D721Med (cell line): ENCODE results near the gene CUX1.

Experiments used
- DNase-seq: peaks from one replicate; pipeline ENCODE4 v3.0.0; 2011; ENCODE audit warnings: low spot score; ENCODE audit not compliant: insufficient read length
- FAIRE-seq: peaks from 2 replicates; lab custom pipeline; 2011; peaks lifted over from hg19 to GRCh38; lab: Jason Lieb, UNC
- TF ChIP-seq, protein P1 (sequence below): IDR thresholded peaks from 2 replicates; pipeline ENCODE4 v1.5.1; 2012; ENCODE audit warnings: mild to moderate bottlenecking, control low read depth; ENCODE audit not compliant: insufficient read depth; ENCODE audit errors: missing control alignments

Gene CUX1

GRCh38 chr7:101977249-101977648 lies 159.8 kb downstream of the CUX1 start:
- FAIRE-seq (no peak), DNase-seq (no peak)
- TF ChIP-seq, protein P1, sequence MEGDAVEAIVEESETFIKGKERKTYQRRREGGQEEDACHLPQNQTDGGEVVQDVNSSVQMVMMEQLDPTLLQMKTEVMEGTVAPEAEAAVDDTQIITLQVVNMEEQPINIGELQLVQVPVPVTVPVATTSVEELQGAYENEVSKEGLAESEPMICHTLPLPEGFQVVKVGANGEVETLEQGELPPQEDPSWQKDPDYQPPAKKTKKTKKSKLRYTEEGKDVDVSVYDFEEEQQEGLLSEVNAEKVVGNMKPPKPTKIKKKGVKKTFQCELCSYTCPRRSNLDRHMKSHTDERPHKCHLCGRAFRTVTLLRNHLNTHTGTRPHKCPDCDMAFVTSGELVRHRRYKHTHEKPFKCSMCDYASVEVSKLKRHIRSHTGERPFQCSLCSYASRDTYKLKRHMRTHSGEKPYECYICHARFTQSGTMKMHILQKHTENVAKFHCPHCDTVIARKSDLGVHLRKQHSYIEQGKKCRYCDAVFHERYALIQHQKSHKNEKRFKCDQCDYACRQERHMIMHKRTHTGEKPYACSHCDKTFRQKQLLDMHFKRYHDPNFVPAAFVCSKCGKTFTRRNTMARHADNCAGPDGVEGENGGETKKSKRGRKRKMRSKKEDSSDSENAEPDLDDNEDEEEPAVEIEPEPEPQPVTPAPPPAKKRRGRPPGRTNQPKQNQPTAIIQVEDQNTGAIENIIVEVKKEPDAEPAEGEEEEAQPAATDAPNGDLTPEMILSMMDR, result no peak

- no peak for FAIRE-seq
- TF ChIP-seq, protein P1, result no peak
- DNase-seq, result no peak
Measured at GRCh38 chr7:101978683-101979082, 161.3 kb downstream of the CUX1 start.

GRCh38 chr7:101983147-101983811 lies 165.9 kb downstream of the CUX1 start:
- FAIRE-seq, result no peak
- TF ChIP-seq, protein P1, result no peak
- DNase-seq, result no peak

- TF ChIP-seq, protein P1, result no peak
- no peak for DNase-seq
- FAIRE-seq, result no peak
Measured at GRCh38 chr7:101984133-101984879, 166.9 kb downstream of the CUX1 start.

DNA sequence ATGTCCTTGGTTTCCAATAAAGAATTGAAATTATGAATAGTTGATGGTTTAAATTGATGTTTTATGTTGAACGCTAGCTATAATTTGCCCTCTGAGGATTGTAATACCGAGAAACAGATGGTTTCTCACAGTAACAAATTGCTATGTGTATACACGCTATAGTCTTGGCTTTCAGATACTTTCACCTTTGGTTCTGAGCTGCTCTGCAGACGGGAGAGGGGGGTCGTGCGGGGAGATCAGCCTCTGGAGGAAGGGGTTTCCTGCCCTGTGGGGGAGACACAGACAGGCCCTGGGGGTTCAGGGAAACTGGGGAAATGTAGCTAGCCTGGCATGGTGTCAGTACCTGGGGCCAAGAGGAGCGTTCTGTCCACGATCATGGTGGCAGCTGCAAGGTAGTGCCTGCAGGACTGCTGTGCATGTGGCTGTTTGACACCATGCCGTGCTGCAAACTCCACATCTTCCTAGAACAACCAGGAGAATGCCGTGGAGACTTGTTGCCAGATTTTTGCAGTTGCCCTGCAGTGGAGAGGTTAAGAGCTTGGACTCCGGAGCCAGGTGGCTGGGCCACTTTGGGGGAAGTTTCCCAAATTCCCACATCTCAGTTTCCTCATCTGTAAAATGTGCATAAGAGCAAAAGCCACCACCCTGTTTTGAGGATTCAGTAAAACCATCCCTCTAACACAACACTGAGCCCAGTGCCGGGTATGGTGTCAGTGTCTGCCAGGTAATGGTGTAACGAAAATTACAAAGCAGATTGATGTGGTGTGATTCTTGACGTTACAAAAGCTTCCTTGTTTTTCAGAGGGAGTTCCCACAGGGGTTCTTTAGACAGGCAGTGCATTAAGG lies 167.9 kb downstream of the CUX1 start:
- TF ChIP-seq, protein P1, result no peak
- FAIRE-seq (no peak), DNase-seq (no peak)

DNA sequence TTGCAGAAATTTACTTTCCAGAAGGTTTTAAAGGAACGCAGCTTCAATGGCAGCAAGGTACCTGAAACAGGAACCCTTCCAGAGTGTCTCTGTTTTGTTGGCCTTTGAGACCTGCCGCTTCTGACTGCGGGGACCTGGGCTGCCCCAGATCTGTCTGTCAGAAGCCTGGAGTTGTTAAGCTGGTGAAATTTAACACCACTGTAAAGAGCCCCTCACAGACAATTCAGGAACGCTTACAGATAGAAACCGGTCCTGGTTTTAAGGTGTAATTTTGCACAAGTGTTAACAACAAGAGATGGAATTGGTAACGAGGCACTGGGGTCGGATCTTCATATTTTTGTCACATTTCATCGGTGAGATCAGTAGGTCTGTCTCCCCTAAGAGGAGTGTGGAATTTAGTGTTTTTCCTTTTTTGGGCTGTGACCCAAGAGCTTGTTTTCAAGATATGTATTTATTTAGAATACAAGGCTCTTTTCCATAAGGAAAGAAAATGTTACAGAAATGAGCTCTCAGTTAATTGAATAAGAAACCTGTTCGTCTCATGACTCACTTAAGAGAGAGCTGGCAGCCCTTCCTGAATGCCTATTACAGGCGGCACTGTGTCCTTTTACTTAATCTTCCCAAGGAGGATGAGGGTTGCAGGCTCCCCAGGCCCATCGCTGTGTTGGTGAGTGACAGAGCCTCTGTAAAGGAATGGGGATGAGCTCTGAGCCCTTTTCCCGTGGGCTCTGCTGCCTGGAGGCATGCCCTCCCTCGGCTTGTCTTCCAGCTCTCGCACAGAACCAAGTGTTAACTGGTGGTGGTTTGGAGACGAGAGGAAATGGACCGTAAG lies 168.7 kb downstream of the CUX1 start:
- no peak for FAIRE-seq
- TF ChIP-seq, protein P1, result no peak
- DNase-seq, result no peak
